H9 (cell line): ENCODE data around the gene ZC3HAV1L. TPM values are rescaled to one million over a fixed set of nuclear protein-coding genes. Genes with fewer than 3 reads are reported as not detected.

Experiments used
- DNase-seq: peaks from one replicate; pipeline ENCODE4 v3.0.0-alpha.2; 2017
- H2AFZ ChIP-seq: one replicate; pipeline ENCODE4 v1.6.1; 2013; ENCODE audit warnings: mild to moderate bottlenecking, low read length, control low read depth, moderate library complexity
- H2AK5ac ChIP-seq: 2 replicates; pipeline ENCODE4 v1.6.1; 2013; ENCODE audit warnings: low read length, control low read depth, mixed read lengths; ENCODE audit not compliant: insufficient read length
- H2BK120ac ChIP-seq: one replicate; pipeline ENCODE4 v1.6.1; 2013; ENCODE audit warnings: low read depth, mild to moderate bottlenecking, low read length, control low read depth, inconsistent platforms; ENCODE audit not compliant: poor library complexity, severe bottlenecking
- H2BK12ac ChIP-seq: 2 replicates; pipeline ENCODE4 v1.6.1; 2013; ENCODE audit warnings: low read length, control low read depth, mixed read lengths, low read depth; ENCODE audit not compliant: insufficient read length
- H2BK15ac ChIP-seq: 2 replicates; pipeline ENCODE4 v1.6.1; 2013; ENCODE audit warnings: low read depth, low read length, control low read depth
- H2BK20ac ChIP-seq: one replicate; pipeline ENCODE4 v1.6.1; 2013; ENCODE audit warnings: low read depth, mild to moderate bottlenecking, low read length, control low read depth, inconsistent platforms; ENCODE audit not compliant: poor library complexity, severe bottlenecking
- H2BK5ac ChIP-seq: 2 replicates; pipeline ENCODE4 v1.6.1; 2013; ENCODE audit warnings: low read length, control low read depth, mixed read lengths; ENCODE audit not compliant: insufficient read length
- H3K14ac ChIP-seq: 2 replicates; pipeline ENCODE4 v1.6.1; 2013; ENCODE audit warnings: low read length, control low read depth; ENCODE audit not compliant: insufficient read depth
- H3K18ac ChIP-seq: 2 replicates; pipeline ENCODE4 v1.6.1; 2013; ENCODE audit warnings: low read depth, mild to moderate bottlenecking, mixed read lengths, low read length, control low read depth; ENCODE audit not compliant: insufficient read length
- H3K23ac ChIP-seq: 2 replicates; pipeline ENCODE4 v1.6.1; 2013; ENCODE audit warnings: low read length, control low read depth, mixed read lengths, low read depth; ENCODE audit not compliant: insufficient read length
- H3K23me2 ChIP-seq: 2 replicates; pipeline ENCODE4 v1.6.1; 2013; ENCODE audit warnings: low read depth, mild to moderate bottlenecking, mixed read lengths, low read length, control low read depth; ENCODE audit not compliant: insufficient read length, poor library complexity, severe bottlenecking
- H3K27ac ChIP-seq: 2 replicates; pipeline ENCODE4 v1.5.1; 2013; ENCODE audit warnings: low read length, control low read depth, mixed read lengths, low read depth; ENCODE audit not compliant: insufficient read length
- H3K27me3 ChIP-seq: 2 replicates; pipeline ENCODE4 v1.6.1; 2013; ENCODE audit warnings: low read length, control low read depth, inconsistent platforms; ENCODE audit not compliant: insufficient read depth
- H3K4ac ChIP-seq: 2 replicates; pipeline ENCODE4 v1.6.1; 2013; ENCODE audit warnings: low read depth, mild to moderate bottlenecking, control low read depth, inconsistent platforms, low read length, moderate library complexity
- H3K4me1 ChIP-seq: 2 replicates; pipeline ENCODE4 v1.6.1; 2013; ENCODE audit warnings: low read length, control low read depth, inconsistent platforms; ENCODE audit not compliant: insufficient read depth
- H3K4me2 ChIP-seq: 2 replicates; pipeline ENCODE4 v1.6.1; 2013; ENCODE audit warnings: low read length, control low read depth, mixed read lengths; ENCODE audit not compliant: insufficient read length, insufficient read depth
- H3K56ac ChIP-seq: 2 replicates; pipeline ENCODE4 v1.6.1; 2013; ENCODE audit warnings: low read depth, mild to moderate bottlenecking, mixed read lengths, low read length, control low read depth; ENCODE audit not compliant: insufficient read length
- H3K79me1 ChIP-seq: 2 replicates; pipeline ENCODE4 v1.6.1; 2013; ENCODE audit warnings: low read depth, mild to moderate bottlenecking, moderate library complexity, low read length, control low read depth, inconsistent platforms; ENCODE audit not compliant: insufficient read depth, poor library complexity, severe bottlenecking
- H3K79me2 ChIP-seq: 2 replicates; pipeline ENCODE4 v1.6.1; 2013; ENCODE audit warnings: low read length, control low read depth, inconsistent platforms; ENCODE audit not compliant: insufficient read depth
- H3K9ac ChIP-seq: 2 replicates; pipeline ENCODE4 v1.6.1; 2013; ENCODE audit warnings: low read length, control low read depth, mixed read lengths; ENCODE audit not compliant: insufficient read length; ENCODE audit errors: extremely low read depth
- H3K9me3 ChIP-seq: one replicate; pipeline ENCODE4 v1.6.1; 2013; ENCODE audit warnings: low read depth, low read length, inconsistent platforms; ENCODE audit not compliant: control insufficient read depth
- H3T11ph ChIP-seq: one replicate; pipeline ENCODE4 v1.6.1; 2013; ENCODE audit warnings: mild to moderate bottlenecking, low read length, control low read depth, inconsistent platforms
- H4K20me1 ChIP-seq: one replicate; pipeline ENCODE4 v1.6.1; 2013; ENCODE audit not compliant: control insufficient read depth, insufficient read length, insufficient read depth
- H4K5ac ChIP-seq: 2 replicates; pipeline ENCODE4 v1.6.1; 2013; ENCODE audit warnings: low read depth, mild to moderate bottlenecking, mixed read lengths, low read length, control low read depth; ENCODE audit not compliant: insufficient read length
- H4K8ac ChIP-seq: replicated peaks from 2 replicates; pipeline ENCODE4 v1.6.1; 2013; ENCODE audit warnings: low read length, control low read depth, mixed read lengths, low read depth; ENCODE audit not compliant: insufficient read length
- H4K91ac ChIP-seq: 2 replicates; pipeline ENCODE4 v1.6.1; 2013; ENCODE audit warnings: low read depth, mild to moderate bottlenecking, moderate library complexity, mixed read lengths, low read length, control low read depth; ENCODE audit not compliant: insufficient read length
- H3K27ac Mint-ChIP-seq, 3 experiments: 2 replicates in 2 of 3; 3 replicates in 1 of 3; pipeline ENCODE4 v1.8.0; 2020 to 2021; ENCODE audit warnings: mixed read lengths in 3 of 3, mild to moderate bottlenecking in 1 of 3, moderate library complexity in 1 of 3
- H3K27me3 Mint-ChIP-seq: 2 replicates; pipeline ENCODE4 v1.8.0; 2021; ENCODE audit warnings: low read depth, mild to moderate bottlenecking, moderate library complexity, mixed read lengths
- H3K36me3 Mint-ChIP-seq, 3 experiments: 2 replicates in 2 of 3; 3 replicates in 1 of 3; pipeline ENCODE4 v1.8.0; 2020 to 2021; ENCODE audit warnings: low read depth in 3 of 3, mixed read lengths in 3 of 3; ENCODE audit not compliant: insufficient read depth in 1 of 3
- H3K4me1 Mint-ChIP-seq, 2 experiments: 2 replicates each; pipeline ENCODE4 v1.8.0; 2020; ENCODE audit warnings: mixed read lengths in 2 of 2
- H3K4me3 Mint-ChIP-seq, 2 experiments: 2 replicates in 1 of 2; 3 replicates in 1 of 2; pipeline ENCODE4 v1.8.0; 2020 to 2021; ENCODE audit warnings: mild to moderate bottlenecking in 2 of 2, mixed read lengths in 2 of 2, moderate library complexity in 1 of 2
- H3K9me3 Mint-ChIP-seq, 2 experiments: 2 replicates in 1 of 2; 3 replicates in 1 of 2; pipeline ENCODE4 v1.8.0; 2020; ENCODE audit warnings: mild to moderate bottlenecking in 2 of 2, mixed read lengths in 2 of 2, moderate library complexity in 1 of 2
- CTCF ChIP-seq: fragments of 200-600 bp; sonication (generic); conservative IDR thresholded peaks from 3 replicates; pipeline ENCODE4 v1.8.0; 2021; ENCODE audit warnings: antibody characterized with exemption, mild to moderate bottlenecking
- WGBS: extraction: QIAGEN DNeasy Blood & Tissue Kit; methylation state at CpG from one replicate; pipeline ENCODE4 v1.1.7; 2013; ENCODE audit warnings: missing lambda C conversion rate, low lambda C conversion rate, mixed read lengths; ENCODE audit not compliant: insufficient read length; ENCODE audit errors: extremely low coverage; 5-methylcytosine and 5-hydroxymethylcytosine counted together
- long read RNA-seq: library from polyadenylated mRNA; unstranded; transcript quantifications from one replicate; pipeline ENCODE4 v2.0.0, GENCODE V29; 2020
- total RNA-seq: library from RNA; stranded (reverse); gene quantifications from 2 replicates; pipeline ENCODE4 v1.2.1, GENCODE V29; 2021

The ZC3HAV1L gene, protein sequence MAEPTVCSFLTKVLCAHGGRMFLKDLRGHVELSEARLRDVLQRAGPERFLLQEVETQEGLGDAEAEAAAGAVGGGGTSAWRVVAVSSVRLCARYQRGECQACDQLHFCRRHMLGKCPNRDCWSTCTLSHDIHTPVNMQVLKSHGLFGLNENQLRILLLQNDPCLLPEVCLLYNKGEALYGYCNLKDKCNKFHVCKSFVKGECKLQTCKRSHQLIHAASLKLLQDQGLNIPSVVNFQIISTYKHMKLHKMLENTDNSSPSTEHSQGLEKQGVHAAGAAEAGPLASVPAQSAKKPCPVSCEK
- not detected in 2 replicates for total RNA-seq
- long read RNA-seq: 0 reads

- Histone ChIP-seq H3T11ph (no peak within 1 kb of the TSS), H3K14ac (peak within 1 kb of the TSS; percentile 98), H2AFZ (no peak within 1 kb of the TSS), H3K23ac (no peak within 1 kb of the TSS), H3K79me2 (no peaks in the 10 kb centered on the region), H3K27me3 (no peaks in the 10 kb centered on the region), H3K4me2 (peak within 1 kb of the TSS; percentile 33), H3K27ac (no peak within 1 kb of the TSS), H4K5ac (peak within 1 kb of the TSS; percentile 12), H2BK120ac (no peak within 1 kb of the TSS), H2BK20ac (no peak within 1 kb of the TSS), H2AK5ac (no peak within 1 kb of the TSS), H4K8ac (no peak within 1 kb of the TSS), H3K4ac (no peak within 1 kb of the TSS), H2BK12ac (no peak within 1 kb of the TSS), H4K20me1 (no peaks in the 10 kb centered on the region), H4K91ac (peak within 1 kb of the TSS; percentile 37), H2BK5ac (no peak within 1 kb of the TSS), H3K9me3 (no peaks in the 10 kb centered on the region), H3K9ac (peak within 1 kb of the TSS; percentile 75), H3K23me2 (peaks cover 7% of the 10 kb centered on the region), H3K18ac (peak within 1 kb of the TSS; percentile 86), H3K56ac (no peak within 1 kb of the TSS), H3K4me1 (peaks cover 2% of the 10 kb centered on the region; the same call in 1 of the 2 replicates), H3K79me1 (no peaks in the 10 kb centered on the region), H2BK15ac (no peak within 1 kb of the TSS)
- no peaks in the 10 kb centered on the region; a peak in 2 of 5 replicates for H3K9me3 Mint-ChIP-seq
- DNase-seq: peak; percentile 61
- H3K4me3 Mint-ChIP-seq: peak within 1 kb of the TSS in 1 of 2 experiments; percentile 72; a peak in 3 of 5 replicates
- peaks cover 2% of the 10 kb centered on the region; the same call in 1 of the 2 replicates for H3K27me3 Mint-ChIP-seq
- H3K4me1 Mint-ChIP-seq: peaks cover 12 to 13% of the 10 kb centered on the region in 2 experiments
- TF ChIP-seq CTCF: no peak
- H3K36me3 Mint-ChIP-seq: peaks cover 0 to 1% (median 0%) of the 10 kb centered on the region in 3 experiments; a peak in 2 of 7 replicates
- H3K27ac Mint-ChIP-seq: no peak within 1 kb of the TSS
- WGBS: no CpG with 5 or more reads among the region's 82 CpGs
Measured at GRCh38 chr7:139035586-139036353, at the start of gene ZC3HAV1L. Gene ZC3HAV1L, minus strand, starts transcription at chr7:139036042. Its CDS starts 25 bp downstream, at chr7:139036017.
